SU-DHL-6 (cell line): Measurements from ENCODE around the gene CTBP1.

ENCODE experiments used
- H2AFZ ChIP-seq: fragments of 200-600 bp; sonication (generic); 2 replicates; pipeline ENCODE4 v1.6.1; 2014; ENCODE audit warnings: low read depth, mild to moderate bottlenecking, moderate library complexity, mixed read lengths, antibody characterized with exemption, low read length; ENCODE audit not compliant: severe bottlenecking
- H3F3A ChIP-seq: fragments of 200-600 bp; shearing (Covaris generic); 2 replicates; pipeline ENCODE4 v1.6.0; 2016; ENCODE audit warnings: antibody characterized with exemption, mild to moderate bottlenecking; ENCODE audit not compliant: insufficient read depth
- H3K27ac ChIP-seq: fragments of 200-600 bp; sonication (generic); 2 replicates; pipeline ENCODE4 v1.5.1; 2016; ENCODE audit warnings: low read depth, mild to moderate bottlenecking, low read length, moderate library complexity, mixed read lengths
- H3K27me3 ChIP-seq: fragments of 200-600 bp; sonication (generic), shearing (Covaris generic); 2 replicates; pipeline ENCODE4 v1.6.0; 2014; ENCODE audit warnings: mild to moderate bottlenecking, low read length
- H3K36me3 ChIP-seq: fragments of 200-600 bp; sonication (generic); 2 replicates; pipeline ENCODE4 v1.6.1; 2014; ENCODE audit warnings: mild to moderate bottlenecking, low read length, mixed read lengths
- H3K4me2 ChIP-seq: fragments of 300-600, 200-600 bp; shearing (Covaris generic), sonication (generic); 2 replicates; pipeline ENCODE4 v1.6.0; 2014; ENCODE audit warnings: low read length, low read depth, mild to moderate bottlenecking; ENCODE audit not compliant: poor library complexity, severe bottlenecking
- H3K4me3 ChIP-seq: fragments of 200-600 bp; sonication (generic); 2 replicates; pipeline ENCODE4 v1.5.1; 2014; ENCODE audit warnings: antibody characterized with exemption, low read length, mild to moderate bottlenecking, mixed read lengths; ENCODE audit not compliant: insufficient read depth, poor library complexity, severe bottlenecking
- H3K79me2 ChIP-seq: fragments of 200-600 bp; sonication (generic); 2 replicates; pipeline ENCODE4 v1.6.1; 2014; ENCODE audit warnings: mild to moderate bottlenecking, low read length, moderate library complexity; ENCODE audit not compliant: insufficient read depth
- H3K9ac ChIP-seq: fragments of 200-600 bp; sonication (generic); 2 replicates; pipeline ENCODE4 v1.7.0; 2014; ENCODE audit warnings: mild to moderate bottlenecking, low read length
- H3K9me2 ChIP-seq: fragments of 200-600 bp; sonication (generic); replicated peaks from 2 replicates; pipeline ENCODE4 v1.6.1; 2014; ENCODE audit warnings: low read length; ENCODE audit not compliant: insufficient read depth
- H3K9me3 ChIP-seq: fragments of 200-600 bp; sonication (generic); 2 replicates; pipeline ENCODE4 v1.6.1; 2014; ENCODE audit warnings: low read length, mixed read lengths; ENCODE audit not compliant: insufficient read depth
- H4K20me1 ChIP-seq: fragments of 200-600 bp; sonication (generic); 2 replicates; pipeline ENCODE4 v1.6.1; 2014; ENCODE audit warnings: low read depth, mild to moderate bottlenecking, antibody characterized with exemption, low read length, moderate library complexity, mixed read lengths
- EZH2phosphoT487 ChIP-seq: fragments of 200-600 bp; sonication (generic), shearing (Covaris generic); conservative IDR thresholded peaks from 2 replicates; pipeline ENCODE4 v1.6.1; 2018; ENCODE audit warnings: mild to moderate bottlenecking, antibody characterized with exemption, low read length, moderate library complexity, mixed read lengths
- TF ChIP-seq, protein P1 (sequence below): fragments of 200-600 bp; sonication (generic); IDR thresholded peaks from one replicate; pipeline ENCODE4 v1.5.1; 2017; ENCODE audit warnings: antibody characterized with exemption, mild to moderate bottlenecking, low read length, moderate library complexity; ENCODE audit not compliant: insufficient read depth, poor library complexity, severe bottlenecking

The CTBP1 gene

DNA sequence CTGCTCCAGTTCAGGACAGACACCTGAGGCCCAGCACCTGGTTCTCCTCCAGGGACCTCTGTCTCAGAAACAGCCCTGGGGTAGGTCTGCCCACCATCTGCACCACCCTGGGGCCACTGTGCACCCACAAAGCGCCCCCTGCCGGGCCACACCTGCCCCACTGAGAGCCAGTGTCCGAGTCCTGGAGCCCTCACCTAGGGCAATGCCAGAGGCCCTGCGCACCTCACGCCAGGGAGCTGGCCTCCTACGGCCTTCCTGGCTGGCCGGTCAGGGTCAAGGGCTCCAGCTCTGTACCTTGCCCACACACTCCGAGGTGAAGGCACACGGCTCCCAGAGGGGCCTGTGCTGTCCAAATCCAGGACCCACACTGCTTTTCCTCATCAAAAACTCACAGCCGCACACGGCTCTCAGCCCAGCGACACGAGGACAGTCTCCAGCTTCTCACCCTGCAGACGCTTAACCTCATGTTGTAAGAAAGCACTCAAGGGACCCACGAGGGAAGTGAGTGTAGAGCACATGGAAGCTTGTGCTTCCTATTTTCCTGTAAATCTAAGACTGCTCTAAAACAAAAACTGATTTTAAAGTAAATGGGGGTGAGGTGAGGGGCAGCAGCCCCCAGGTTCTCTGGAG, 5.4 kb downstream of the CTBP1 start:
- no peak overlapping the region for H3K9ac ChIP-seq
- no peaks in the 10 kb centered on the region for H3F3A ChIP-seq
- H3K9me2 ChIP-seq: no peaks in the 10 kb centered on the region
- no peak overlapping the region for H3K4me2 ChIP-seq
- no peaks in the 10 kb centered on the region for H3K9me3 ChIP-seq
- H3K27me3 ChIP-seq: no peaks in the 10 kb centered on the region
- peaks cover 6% of the 10 kb centered on the region; the same call in 1 of the 2 replicates for H4K20me1 ChIP-seq
- H3K4me3 ChIP-seq: no peak overlapping the region
- H3K36me3 ChIP-seq: no peaks in the 10 kb centered on the region
- H2AFZ ChIP-seq: no peak overlapping the region
- no peak for TF ChIP-seq EZH2phosphoT487
- TF ChIP-seq, protein P1, sequence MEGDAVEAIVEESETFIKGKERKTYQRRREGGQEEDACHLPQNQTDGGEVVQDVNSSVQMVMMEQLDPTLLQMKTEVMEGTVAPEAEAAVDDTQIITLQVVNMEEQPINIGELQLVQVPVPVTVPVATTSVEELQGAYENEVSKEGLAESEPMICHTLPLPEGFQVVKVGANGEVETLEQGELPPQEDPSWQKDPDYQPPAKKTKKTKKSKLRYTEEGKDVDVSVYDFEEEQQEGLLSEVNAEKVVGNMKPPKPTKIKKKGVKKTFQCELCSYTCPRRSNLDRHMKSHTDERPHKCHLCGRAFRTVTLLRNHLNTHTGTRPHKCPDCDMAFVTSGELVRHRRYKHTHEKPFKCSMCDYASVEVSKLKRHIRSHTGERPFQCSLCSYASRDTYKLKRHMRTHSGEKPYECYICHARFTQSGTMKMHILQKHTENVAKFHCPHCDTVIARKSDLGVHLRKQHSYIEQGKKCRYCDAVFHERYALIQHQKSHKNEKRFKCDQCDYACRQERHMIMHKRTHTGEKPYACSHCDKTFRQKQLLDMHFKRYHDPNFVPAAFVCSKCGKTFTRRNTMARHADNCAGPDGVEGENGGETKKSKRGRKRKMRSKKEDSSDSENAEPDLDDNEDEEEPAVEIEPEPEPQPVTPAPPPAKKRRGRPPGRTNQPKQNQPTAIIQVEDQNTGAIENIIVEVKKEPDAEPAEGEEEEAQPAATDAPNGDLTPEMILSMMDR: peak; percentile 74
- H3K79me2 ChIP-seq: peaks cover 88% of the 10 kb centered on the region
- H3K27ac ChIP-seq: no peak overlapping the region

DNA sequence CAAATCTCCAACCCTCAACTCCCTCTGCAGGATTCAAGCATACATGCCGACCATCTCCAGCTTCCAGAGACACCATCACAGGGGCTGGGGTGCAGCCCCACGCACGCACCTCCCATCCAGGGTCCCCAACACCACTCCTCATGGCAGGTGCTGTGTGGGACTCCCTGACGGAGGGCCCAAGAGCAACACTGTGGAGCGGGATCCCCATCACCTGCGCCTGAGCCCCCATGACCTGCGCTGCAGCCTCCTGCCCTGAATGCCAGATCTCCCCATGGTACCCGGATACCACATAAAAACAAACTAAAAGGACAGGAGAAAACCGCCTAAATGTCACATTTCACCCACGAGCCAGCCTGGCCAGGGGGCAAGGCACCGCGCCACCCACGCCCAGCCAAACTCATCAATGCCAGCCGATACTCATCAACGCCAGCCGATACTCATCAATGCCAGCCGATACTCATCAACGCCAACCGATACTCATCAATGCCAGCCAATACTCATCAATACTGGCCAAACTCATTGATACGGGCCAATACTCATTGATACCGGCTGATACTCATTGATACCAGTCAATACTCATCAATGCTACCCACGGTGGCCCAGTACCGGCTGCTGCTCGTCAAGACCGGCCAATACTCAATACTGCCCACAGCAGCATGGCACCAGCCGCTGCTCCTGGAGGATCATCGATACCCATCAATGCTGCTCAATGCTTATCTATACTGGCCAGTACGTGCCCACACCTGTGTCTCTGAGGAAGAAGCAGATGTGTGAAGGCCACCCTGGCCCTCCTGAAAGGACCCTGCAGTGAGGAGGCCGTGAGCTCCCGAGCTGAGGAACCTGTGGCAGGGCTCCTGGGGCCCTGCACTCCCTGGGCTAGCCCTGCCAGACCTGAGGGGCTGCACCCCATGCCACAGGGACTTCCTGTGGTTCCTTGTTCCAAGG, 6.2 kb downstream of the CTBP1 start:
- no peak overlapping the region for H3K4me2 ChIP-seq
- no peaks in the 10 kb centered on the region for H3K27me3 ChIP-seq
- peaks cover 87% of the 10 kb centered on the region for H3K79me2 ChIP-seq
- H3K27ac ChIP-seq: no peak overlapping the region
- TF ChIP-seq EZH2phosphoT487: no peak
- TF ChIP-seq, protein P1: no peak
- no peaks in the 10 kb centered on the region for H3K9me2 ChIP-seq
- H3K9ac ChIP-seq: no peak overlapping the region
- H3K4me3 ChIP-seq: no peak overlapping the region
- no peaks in the 10 kb centered on the region for H3K36me3 ChIP-seq
- peaks cover 6% of the 10 kb centered on the region; the same call in 1 of the 2 replicates for H4K20me1 ChIP-seq
- H3K9me3 ChIP-seq: no peaks in the 10 kb centered on the region
- no peak overlapping the region for H2AFZ ChIP-seq
- no peaks in the 10 kb centered on the region for H3F3A ChIP-seq

DNA sequence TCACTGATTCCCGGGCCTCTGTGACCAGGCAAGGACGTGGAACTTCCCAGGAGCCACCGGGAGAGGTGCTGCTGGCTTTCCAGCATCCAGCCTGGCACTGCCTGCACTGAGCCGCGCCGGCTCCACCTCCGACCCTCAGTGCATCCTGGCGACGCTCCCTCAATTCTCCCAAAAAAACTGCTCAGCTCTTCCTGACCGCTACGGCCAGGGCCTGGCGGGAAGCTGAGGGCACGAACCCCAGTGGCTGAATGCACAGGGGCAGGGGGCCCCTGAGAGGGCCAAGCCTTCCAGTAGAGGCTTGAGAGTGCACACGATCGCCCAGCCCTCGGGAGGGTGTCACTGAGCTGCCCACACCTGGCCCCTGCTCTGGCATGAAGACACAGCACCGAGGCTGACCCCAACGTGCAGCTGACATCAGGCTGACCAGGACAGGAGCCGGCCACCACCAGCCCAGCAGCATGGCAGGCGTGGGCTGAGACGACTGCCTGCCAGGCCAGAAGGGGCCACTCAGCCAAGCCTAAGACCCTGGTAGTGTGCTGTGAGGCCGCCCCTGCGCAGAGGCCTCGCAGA, 6.9 kb downstream of the CTBP1 start:
- Histone ChIP-seq H3K4me3 (no peak overlapping the region), H3K27me3 (no peaks in the 10 kb centered on the region), H4K20me1 (peaks cover 6% of the 10 kb centered on the region; the same call in 1 of the 2 replicates), H3K9me2 (no peaks in the 10 kb centered on the region), H3K27ac (no peak overlapping the region), H3K9me3 (no peaks in the 10 kb centered on the region), H3K9ac (no peak overlapping the region), H3K4me2 (no peak overlapping the region), H3F3A (no peaks in the 10 kb centered on the region), H2AFZ (no peak overlapping the region), H3K36me3 (no peaks in the 10 kb centered on the region), H3K79me2 (peaks cover 83% of the 10 kb centered on the region)
- TF ChIP-seq, protein P1: no peak
- TF ChIP-seq EZH2phosphoT487: no peak
